Measurements from ENCODE around the gene PUM2. TPM values are rescaled to one million over a fixed set of nuclear protein-coding genes. Genes with fewer than 3 reads are reported as not detected.

Gene PUM2
- total RNA-seq, 1 experiment from 2014 or later, result 104 TPM

GRCh38 chr2:20353241-20353992 is 2.8 kb upstream of the PUM2 start (continued):
- no peak for TF ChIP-seq MAX (CRISPR knock-in tag; IDR thresholded peaks at IDR 0.05)
- no peak for TF ChIP-seq USF1 (CRISPR knock-in tag; IDR thresholded peaks at IDR 0.05)
- TF ChIP-seq TP53 (CRISPR knock-in tag; IDR thresholded peaks at IDR 0.05), result no peak
- no peak for TF ChIP-seq ESRRA (CRISPR knock-in tag; IDR thresholded peaks at IDR 0.05; ENCODE audit: borderline replicate concordance)
- TF ChIP-seq GTF2I (CRISPR knock-in tag; conservative IDR thresholded peaks at IDR 0.05), result no peak
- no peak for TF ChIP-seq MYBL2 (CRISPR knock-in tag; IDR thresholded peaks at IDR 0.05)
- no peak for TF ChIP-seq ZNF232 (CRISPR knock-in tag; IDR thresholded peaks at IDR 0.05)

DNA sequence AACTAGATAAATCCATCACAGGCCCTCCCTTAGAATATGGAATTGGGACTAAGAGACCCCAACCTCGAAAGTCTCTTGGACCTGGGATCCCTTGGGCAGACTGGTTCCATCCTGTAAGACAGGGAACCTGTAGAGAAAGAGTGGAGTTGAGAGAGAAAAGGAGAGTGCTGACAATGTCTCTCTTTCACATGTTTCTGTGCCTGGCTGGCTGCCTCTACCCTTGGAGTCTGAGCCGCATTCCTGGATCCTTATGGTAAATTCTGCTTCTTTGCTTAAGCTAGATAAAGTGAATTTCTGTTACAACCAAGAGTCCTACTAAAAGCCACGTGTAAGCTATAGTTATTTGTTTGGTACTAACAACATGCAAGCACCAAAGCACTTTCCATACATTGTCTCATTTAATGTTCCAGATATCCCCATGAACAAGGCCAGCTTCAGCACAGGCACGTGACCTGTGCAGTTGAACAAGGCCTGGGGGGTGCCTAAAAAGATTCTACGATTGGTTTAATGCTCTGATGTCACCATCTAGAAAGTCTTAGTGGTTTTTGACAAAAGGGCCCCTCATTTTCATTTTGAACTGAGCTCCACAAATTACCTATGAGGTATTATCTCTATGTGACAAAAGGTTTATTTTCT is 2.1 kb upstream of the PUM2 start:
- peaks cover 4% of the 10 kb centered on the region; the same call in 1 of the 2 replicates for H3K36me3 Mint-ChIP-seq
- no peaks in the 10 kb centered on the region for H3K9me3 Mint-ChIP-seq
- DNase-seq (ENCODE audit: low spot score) (no peak), ATAC-seq (no peak)
- no peaks in the 10 kb centered on the region for H3K27me3 Mint-ChIP-seq (ENCODE audit: low read depth)
- no peak for TF ChIP-seq TCF7 (CRISPR knock-in tag; IDR thresholded peaks at IDR 0.05; ENCODE audit: low read depth)
- TF ChIP-seq GABPB1 (CRISPR knock-in tag; IDR thresholded peaks at IDR 0.05), result peak; percentile 21; the same call in 1 of the 2 replicates
- ChIA-PET CTCF (interaction anchor here (0.8 to 2.5 kb wide), 4 partner anchors 26 to 299 kb away, joined by 3 to 16 read pairs (median 6); partner anchors contain the start of gene RHOB), POLR2A (interaction anchor here (3.4 kb wide), 1 partner anchor 95 kb away, joined by 17 read pairs; the partner anchor contains the start of gene RHOB)
- peaks cover 21% of the 10 kb centered on the region for H3K4me1 Mint-ChIP-seq
- no peak overlapping the region for H3K27ac Mint-ChIP-seq
- no peak overlapping the region for H3K4me3 Mint-ChIP-seq

DNA sequence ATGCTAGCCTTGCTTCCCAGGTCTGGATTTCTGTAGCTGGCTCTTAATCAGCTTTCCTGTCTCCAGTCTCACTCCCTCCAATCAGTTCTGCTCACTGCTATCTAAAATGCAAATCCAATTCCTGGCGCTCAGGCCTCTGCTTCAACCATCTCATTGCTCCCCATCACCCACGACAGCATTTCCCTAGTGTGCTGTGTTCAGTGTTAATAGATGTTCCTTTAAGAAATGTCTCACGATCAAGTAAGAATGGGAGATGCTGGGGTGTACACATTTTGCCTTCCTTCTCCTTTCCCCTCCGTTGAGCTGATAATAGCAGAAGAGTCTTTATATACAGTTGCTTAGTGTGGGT is 1.6 kb upstream of the PUM2 start:
- Mint-ChIP-seq H3K4me3 (no peak overlapping the region), H3K27me3 (ENCODE audit: low read depth) (no peaks in the 10 kb centered on the region), H3K9me3 (no peaks in the 10 kb centered on the region), H3K27ac (no peak overlapping the region), H3K36me3 (peaks cover 4% of the 10 kb centered on the region; the same call in 1 of the 2 replicates), H3K4me1 (peaks cover 26% of the 10 kb centered on the region)
- CTCF ChIA-PET, result interaction anchor here (1.1 to 2.5 kb wide), 4 partner anchors 27 to 299 kb away, joined by 4 to 16 read pairs (median 6); no protein-coding TSS in a partner anchor
- ATAC-seq, result no peak
- POLR2A ChIA-PET, result interaction anchor here (3.4 kb wide), 1 partner anchor 95 kb away, joined by 17 read pairs; the partner anchor contains the start of gene RHOB
- DNase-seq (ENCODE audit: low spot score), result no peak
- TF ChIP-seq KAT7 (CRISPR knock-in tag; IDR thresholded peaks at IDR 0.05; ENCODE audit: borderline replicate concordance) (no peak), NR2C2 (CRISPR knock-in tag; IDR thresholded peaks at IDR 0.05) (no peak), NFATC4 (CRISPR knock-in tag; IDR thresholded peaks at IDR 0.05) (no peak), ATF2 (CRISPR knock-in tag; IDR thresholded peaks at IDR 0.05; ENCODE audit: borderline replicate concordance, low read depth) (no peak), STAT6 (CRISPR knock-in tag; conservative IDR thresholded peaks at IDR 0.05; ENCODE audit: low read depth) (no peak), FOXP1 (CRISPR knock-in tag; IDR thresholded peaks at IDR 0.05; ENCODE audit: borderline replicate concordance) (no peak), EMX1 (CRISPR knock-in tag; IDR thresholded peaks at IDR 0.05) (no peak)
- TF ChIP-seq, protein P1, sequence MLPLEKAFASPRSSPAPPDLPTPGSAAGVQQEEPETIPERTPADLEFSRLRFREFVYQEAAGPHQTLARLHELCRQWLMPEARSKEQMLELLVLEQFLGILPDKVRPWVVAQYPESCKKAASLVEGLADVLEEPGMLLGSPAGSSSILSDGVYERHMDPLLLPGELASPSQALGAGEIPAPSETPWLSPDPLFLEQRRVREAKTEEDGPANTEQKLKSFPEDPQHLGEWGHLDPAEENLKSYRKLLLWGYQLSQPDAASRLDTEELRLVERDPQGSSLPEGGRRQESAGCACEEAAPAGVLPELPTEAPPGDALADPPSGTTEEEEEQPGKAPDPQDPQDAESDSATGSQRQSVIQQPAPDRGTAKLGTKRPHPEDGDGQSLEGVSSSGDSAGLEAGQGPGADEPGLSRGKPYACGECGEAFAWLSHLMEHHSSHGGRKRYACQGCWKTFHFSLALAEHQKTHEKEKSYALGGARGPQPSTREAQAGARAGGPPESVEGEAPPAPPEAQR (CRISPR knock-in tag; IDR thresholded peaks at IDR 0.05), result no peak
- TF ChIP-seq, protein P2, sequence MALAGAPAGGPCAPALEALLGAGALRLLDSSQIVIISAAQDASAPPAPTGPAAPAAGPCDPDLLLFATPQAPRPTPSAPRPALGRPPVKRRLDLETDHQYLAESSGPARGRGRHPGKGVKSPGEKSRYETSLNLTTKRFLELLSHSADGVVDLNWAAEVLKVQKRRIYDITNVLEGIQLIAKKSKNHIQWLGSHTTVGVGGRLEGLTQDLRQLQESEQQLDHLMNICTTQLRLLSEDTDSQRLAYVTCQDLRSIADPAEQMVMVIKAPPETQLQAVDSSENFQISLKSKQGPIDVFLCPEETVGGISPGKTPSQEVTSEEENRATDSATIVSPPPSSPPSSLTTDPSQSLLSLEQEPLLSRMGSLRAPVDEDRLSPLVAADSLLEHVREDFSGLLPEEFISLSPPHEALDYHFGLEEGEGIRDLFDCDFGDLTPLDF (CRISPR knock-in tag; IDR thresholded peaks at IDR 0.05), result no peak
- TF ChIP-seq, protein P3, sequence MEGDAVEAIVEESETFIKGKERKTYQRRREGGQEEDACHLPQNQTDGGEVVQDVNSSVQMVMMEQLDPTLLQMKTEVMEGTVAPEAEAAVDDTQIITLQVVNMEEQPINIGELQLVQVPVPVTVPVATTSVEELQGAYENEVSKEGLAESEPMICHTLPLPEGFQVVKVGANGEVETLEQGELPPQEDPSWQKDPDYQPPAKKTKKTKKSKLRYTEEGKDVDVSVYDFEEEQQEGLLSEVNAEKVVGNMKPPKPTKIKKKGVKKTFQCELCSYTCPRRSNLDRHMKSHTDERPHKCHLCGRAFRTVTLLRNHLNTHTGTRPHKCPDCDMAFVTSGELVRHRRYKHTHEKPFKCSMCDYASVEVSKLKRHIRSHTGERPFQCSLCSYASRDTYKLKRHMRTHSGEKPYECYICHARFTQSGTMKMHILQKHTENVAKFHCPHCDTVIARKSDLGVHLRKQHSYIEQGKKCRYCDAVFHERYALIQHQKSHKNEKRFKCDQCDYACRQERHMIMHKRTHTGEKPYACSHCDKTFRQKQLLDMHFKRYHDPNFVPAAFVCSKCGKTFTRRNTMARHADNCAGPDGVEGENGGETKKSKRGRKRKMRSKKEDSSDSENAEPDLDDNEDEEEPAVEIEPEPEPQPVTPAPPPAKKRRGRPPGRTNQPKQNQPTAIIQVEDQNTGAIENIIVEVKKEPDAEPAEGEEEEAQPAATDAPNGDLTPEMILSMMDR (IDR thresholded peaks at IDR 0.05), result no peak
